Neuronal stem cell (in vitro differentiated cells): ENCODE data around the gene ATP11A.
"Not testable (repeated sequence)": the region's sequence is repeated elsewhere in the genome, so short reads cannot be mapped to it uniquely, and the experiment has no call there.

Experiments
- DNase-seq: peaks from one replicate; pipeline ENCODE4 v3.0.0-alpha.2; 2013; ENCODE audit warnings: low spot score
- H2AFZ ChIP-seq: one replicate; pipeline ENCODE4 v1.6.1; 2013; ENCODE audit warnings: mild to moderate bottlenecking, low read length, inconsistent platforms
- H2AK5ac ChIP-seq: 2 replicates; pipeline ENCODE4 v1.6.1; 2013; ENCODE audit warnings: low read depth, mild to moderate bottlenecking, inconsistent platforms, low read length, moderate library complexity, mixed read lengths
- H2BK120ac ChIP-seq: 2 replicates; pipeline ENCODE4 v1.6.1; 2013; ENCODE audit warnings: low read depth, mild to moderate bottlenecking, inconsistent platforms, low read length, moderate library complexity, mixed read lengths
- H2BK12ac ChIP-seq: one replicate; pipeline ENCODE4 v1.6.1; 2013; ENCODE audit warnings: low read length, inconsistent platforms
- H2BK15ac ChIP-seq: 2 replicates; pipeline ENCODE4 v1.6.1; 2013; ENCODE audit warnings: mild to moderate bottlenecking, low read length, inconsistent platforms, mixed read lengths
- H2BK5ac ChIP-seq: one replicate; pipeline ENCODE4 v1.6.1; 2013; ENCODE audit warnings: inconsistent platforms, mild to moderate bottlenecking, low read length, moderate library complexity
- H3K14ac ChIP-seq: one replicate; pipeline ENCODE4 v1.6.1; 2013; ENCODE audit warnings: low read length, inconsistent platforms
- H3K18ac ChIP-seq: 2 replicates; pipeline ENCODE4 v1.6.1; 2013; ENCODE audit warnings: low read length, inconsistent platforms
- H3K23ac ChIP-seq: 2 replicates; pipeline ENCODE4 v1.6.1; 2013; ENCODE audit warnings: low read depth, mild to moderate bottlenecking, mixed read lengths, low read length, inconsistent platforms; ENCODE audit not compliant: poor library complexity
- H3K27ac ChIP-seq: replicated peaks from 3 replicates; pipeline ENCODE4 v1.5.1; 2013; ENCODE audit warnings: low read length, inconsistent platforms
- H3K27me3 ChIP-seq, 3 experiments: 2 replicates each; pipeline ENCODE4 v1.6.1; 2013; ENCODE audit warnings: low read length in 3 of 3, mild to moderate bottlenecking in 2 of 3, inconsistent platforms in 1 of 3, low read depth in 1 of 3, mixed read lengths in 1 of 3, moderate library complexity in 1 of 3; ENCODE audit not compliant: control insufficient read depth in 3 of 3, insufficient read depth in 3 of 3
- H3K36me3 ChIP-seq, 2 donors: replicated peaks in 1 of 2; 2 replicates each; pipeline ENCODE4 v1.6.1; 2013; ENCODE audit warnings: low read length in 2 of 2; ENCODE audit not compliant: control insufficient read depth in 2 of 2, insufficient read depth in 2 of 2
- H3K4ac ChIP-seq: 2 replicates; pipeline ENCODE4 v1.6.1; 2013; ENCODE audit warnings: inconsistent platforms, mild to moderate bottlenecking, low read length, moderate library complexity
- H3K4me1 ChIP-seq, 2 donors: 1 replicate in 1 of 2; 2 replicates in 1 of 2; pipeline ENCODE4 v1.6.1; 2013; ENCODE audit warnings: low read length in 2 of 2, low read depth in 1 of 2; ENCODE audit not compliant: control insufficient read depth in 2 of 2, insufficient read depth in 1 of 2
- H3K4me2 ChIP-seq: one replicate; pipeline ENCODE4 v1.6.1; 2013; ENCODE audit warnings: mild to moderate bottlenecking, low read length, inconsistent platforms; ENCODE audit not compliant: insufficient read depth, poor library complexity, severe bottlenecking
- H3K4me3 ChIP-seq, 2 donors: 2 replicates each; pipeline ENCODE4 v1.5.1; 2013; ENCODE audit warnings: low read length in 2 of 2, mild to moderate bottlenecking in 2 of 2, inconsistent platforms in 1 of 2, moderate library complexity in 1 of 2
- H3K79me1 ChIP-seq: one replicate; pipeline ENCODE4 v1.6.1; 2013; ENCODE audit warnings: low read depth, mild to moderate bottlenecking, inconsistent platforms, low read length, moderate library complexity
- H3K9ac ChIP-seq: one replicate; pipeline ENCODE4 v1.6.1; 2013; ENCODE audit warnings: mild to moderate bottlenecking, low read depth, low read length, inconsistent platforms; ENCODE audit not compliant: poor library complexity
- H3K9me3 ChIP-seq, 2 donors: replicated peaks in 1 of 2; 2 replicates each; pipeline versions ENCODE3 to v1.6.1; 2013; ENCODE audit warnings: low read length in 2 of 2, mild to moderate bottlenecking in 2 of 2, inconsistent platforms in 1 of 2, low read depth in 1 of 2, mixed read lengths in 1 of 2, moderate library complexity in 1 of 2; ENCODE audit not compliant: control insufficient read depth in 2 of 2, insufficient read depth in 1 of 2
- H4K8ac ChIP-seq: one replicate; pipeline ENCODE4 v1.6.1; 2013; ENCODE audit warnings: low read depth, mild to moderate bottlenecking, inconsistent platforms, low read length, moderate library complexity
- H4K91ac ChIP-seq: one replicate; pipeline ENCODE4 v1.6.1; 2013; ENCODE audit warnings: low read length, low read depth, mild to moderate bottlenecking, inconsistent platforms; ENCODE audit not compliant: poor library complexity
- WGBS, 2 donors: extraction: QIAGEN DNeasy Blood & Tissue Kit; methylation state at CpG; one replicate each; pipeline ENCODE4 v1.1.7; 2013; ENCODE audit warnings: missing lambda C conversion rate in 2 of 2, mixed read lengths in 1 of 2; ENCODE audit not compliant: insufficient read length in 2 of 2, insufficient replicate concordance in 1 of 2; ENCODE audit errors: extremely low coverage in 2 of 2; 5-methylcytosine and 5-hydroxymethylcytosine counted together

Gene ATP11A

DNA sequence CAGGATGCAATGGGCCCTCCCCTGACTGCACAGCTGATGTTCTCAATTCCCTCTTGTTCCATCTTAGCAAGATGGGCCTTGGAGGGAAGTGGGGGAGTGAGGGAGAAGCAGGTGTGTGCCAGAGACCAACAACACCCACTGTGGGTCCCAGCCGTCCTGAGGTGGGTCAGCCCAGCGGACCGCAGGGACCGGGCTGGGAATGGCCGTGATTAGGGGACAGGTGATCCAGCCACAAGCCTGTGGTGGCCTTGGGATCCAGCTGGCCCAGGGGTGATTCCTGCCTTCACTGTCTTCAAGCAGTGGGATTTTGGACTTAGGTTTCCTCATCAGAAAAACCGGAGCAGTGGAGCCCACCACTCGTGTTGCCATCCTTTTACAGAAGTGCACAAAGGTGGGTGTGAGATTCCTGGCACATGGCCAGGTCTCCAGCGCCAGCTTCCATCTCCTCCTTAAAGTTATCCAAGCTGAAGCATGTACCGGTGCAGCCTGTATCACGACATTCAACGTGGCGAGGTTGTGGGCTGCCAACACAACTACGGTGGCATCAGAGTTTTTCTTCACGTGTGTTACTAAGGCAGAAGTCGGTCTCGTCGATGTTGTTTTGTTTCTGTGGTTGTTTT lies 9.0 kb upstream of the ATP11A start:
- H3K4me3 ChIP-seq, result no peak overlapping the region
- peak overlapping the region; percentile 45 for H3K18ac ChIP-seq
- H2AK5ac ChIP-seq, result peak overlapping the region; percentile 5
- H3K9ac ChIP-seq, result no peak overlapping the region
- peak overlapping the region; percentile 53 for H3K4ac ChIP-seq
- H3K27me3 ChIP-seq, result peaks cover 0 to 7% (median 0%) of the 10 kb centered on the region in 3 experiments
- no peaks in the 10 kb centered on the region for H3K4me1 ChIP-seq
- no peak overlapping the region for H2BK12ac ChIP-seq
- no peak overlapping the region for H2AFZ ChIP-seq
- no CpG with 5 or more reads among the region's 17 CpGs for WGBS, 2 donors
- no peaks in the 10 kb centered on the region for H3K36me3 ChIP-seq
- H2BK120ac ChIP-seq, result peak overlapping the region; percentile 76
- no peak overlapping the region for H4K91ac ChIP-seq
- H4K8ac ChIP-seq, result no peak overlapping the region
- H3K4me2 ChIP-seq, result no peak overlapping the region
- peaks cover 4 to 6% of the 10 kb centered on the region in 2 donors for H3K9me3 ChIP-seq
- no peak overlapping the region for H3K27ac ChIP-seq
- H3K14ac ChIP-seq, result no peak overlapping the region
- H2BK5ac ChIP-seq, result peak overlapping the region; percentile 75
- H3K79me1 ChIP-seq, result no peaks in the 10 kb centered on the region
- DNase-seq, result no peak
- H2BK15ac ChIP-seq, result peak overlapping the region; percentile 67
- H3K23ac ChIP-seq, result no peak overlapping the region

- DNase-seq, result no peak
- Histone ChIP-seq H3K9ac (no peak overlapping the region), H3K18ac (no peak overlapping the region), H2AFZ (no peak overlapping the region), H2BK5ac (no peak overlapping the region), H3K4ac (no peak overlapping the region), H3K14ac (no peak overlapping the region), H3K23ac (no peak overlapping the region), H3K27ac (no peak overlapping the region), H2BK15ac (no peak overlapping the region), H3K79me1 (no peaks in the 10 kb centered on the region), H3K4me3 (no peak overlapping the region), H2AK5ac (no peak overlapping the region), H4K8ac (no peak overlapping the region), H3K4me1 (peaks cover 2 to 3% of the 10 kb centered on the region in 2 donors), H2BK12ac (no peak overlapping the region), H3K4me2 (no peak overlapping the region), H2BK120ac (no peak overlapping the region), H3K36me3 (no peaks in the 10 kb centered on the region), H3K27me3 (peaks cover 0 to 13% (median 0%) of the 10 kb centered on the region in 3 experiments), H3K9me3 (peaks cover 6% of the 10 kb centered on the region in 2 donors), H4K91ac (no peak overlapping the region)
- no CpG with 5 or more reads among the region's 10 CpGs for WGBS, 2 donors
Observed at GRCh38 chr13:112683581-112683980, 6.3 kb upstream of the ATP11A start.

GRCh38 chr13:112684071-112684845 lies 5.6 kb upstream of the ATP11A start:
- H3K4me2 ChIP-seq, result no peak overlapping the region
- no peak overlapping the region for H2AK5ac ChIP-seq
- H3K9ac ChIP-seq, result no peak overlapping the region
- H2BK12ac ChIP-seq, result no peak overlapping the region
- no CpG with 5 or more reads among the region's 18 CpGs for WGBS, 2 donors
- no peak overlapping the region for H4K91ac ChIP-seq
- peaks cover 0 to 19% (median 0%) of the 10 kb centered on the region in 3 experiments for H3K27me3 ChIP-seq
- H2BK120ac ChIP-seq, result no peak overlapping the region
- DNase-seq, result no peak
- H4K8ac ChIP-seq, result no peak overlapping the region
- H2BK15ac ChIP-seq, result no peak overlapping the region
- peaks cover 2 to 4% of the 10 kb centered on the region in 2 donors for H3K9me3 ChIP-seq
- no peak overlapping the region for H3K27ac ChIP-seq
- H3K4ac ChIP-seq, result no peak overlapping the region
- H2AFZ ChIP-seq, result no peak overlapping the region
- H2BK5ac ChIP-seq, result no peak overlapping the region
- no peak overlapping the region for H3K18ac ChIP-seq
- peaks cover 3 to 9% of the 10 kb centered on the region in 2 donors for H3K4me1 ChIP-seq
- no peak overlapping the region for H3K4me3 ChIP-seq
- no peaks in the 10 kb centered on the region for H3K79me1 ChIP-seq
- no peak overlapping the region for H3K23ac ChIP-seq
- H3K36me3 ChIP-seq, result no peaks in the 10 kb centered on the region
- no peak overlapping the region for H3K14ac ChIP-seq

DNA sequence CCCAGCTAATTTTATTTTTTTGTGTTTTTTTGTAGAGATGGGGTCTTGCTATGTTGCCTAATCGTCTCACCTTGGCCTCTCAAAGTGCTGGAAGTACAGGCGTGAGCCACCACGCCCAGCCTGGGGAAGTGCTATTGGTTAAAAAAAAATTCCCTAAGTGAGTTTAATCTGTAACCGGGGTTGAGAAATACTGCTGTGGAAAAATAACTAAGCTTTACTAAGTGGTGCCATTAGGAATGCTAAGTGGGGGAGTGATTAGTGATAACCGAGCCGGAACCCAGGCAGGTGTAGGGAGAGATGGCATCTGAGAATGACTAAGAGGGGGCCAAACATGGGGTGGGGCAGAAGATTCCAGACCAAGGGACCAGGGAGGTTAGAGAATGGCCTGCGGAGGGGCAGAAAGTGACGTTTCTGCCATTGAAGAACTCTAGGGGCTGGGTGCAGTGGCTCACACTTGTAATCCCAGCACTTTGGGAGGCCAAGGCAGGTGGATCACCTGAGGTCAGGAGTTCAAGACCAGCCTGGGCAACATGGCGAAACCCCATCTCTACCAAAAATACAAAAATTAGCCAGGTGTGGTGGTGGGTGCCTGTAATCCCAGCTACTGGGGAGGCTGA lies 4.5 kb upstream of the ATP11A start:
- not testable (repeated sequence) for H3K4me1 ChIP-seq, H3K27ac ChIP-seq, H3K36me3 ChIP-seq, H4K8ac ChIP-seq, H2BK15ac ChIP-seq, H3K18ac ChIP-seq, H3K4me2 ChIP-seq, H2AFZ ChIP-seq, H3K14ac ChIP-seq, H3K23ac ChIP-seq, H3K9me3 ChIP-seq, DNase-seq, H2BK12ac ChIP-seq, H3K9ac ChIP-seq, H2BK120ac ChIP-seq, H3K4me3 ChIP-seq, H2AK5ac ChIP-seq, H2BK5ac ChIP-seq, H4K91ac ChIP-seq, H3K4ac ChIP-seq, H3K79me1 ChIP-seq
- no CpG with 5 or more reads among the region's 9 CpGs for WGBS, 2 donors
- H3K27me3 ChIP-seq, result peaks cover 0 to 20% (median 0%) of the 10 kb centered on the region in 3 experiments
